Immature natural killer cell (primary cell): Measurements from ENCODE around the gene CHRNA9. TPM values are rescaled to one million over a fixed set of nuclear protein-coding genes. Genes with fewer than 3 reads are reported as not detected.
"Not testable (repeated sequence)": the region's sequence is repeated elsewhere in the genome, so short reads cannot be mapped to it uniquely, and the experiment has no call there.

ENCODE experiments used
- DNase-seq, 3 donors: peaks; one replicate each; pipeline ENCODE4 v3.0.0; 2022; ENCODE audit warnings: mixed read lengths in 1 of 3
- H3K27ac Mint-ChIP-seq, 6 donors: one replicate each; pipeline ENCODE4 v1.8.0; 2020; ENCODE audit warnings: mixed read lengths in 6 of 6, mild to moderate bottlenecking in 5 of 6, inconsistent platforms in 4 of 6, moderate library complexity in 3 of 6
- H3K27me3 Mint-ChIP-seq, 3 donors: one replicate each; pipeline ENCODE4 v1.8.0; 2020 to 2021; ENCODE audit warnings: low read depth in 3 of 3, mild to moderate bottlenecking in 3 of 3, mixed read lengths in 3 of 3, moderate library complexity in 3 of 3, inconsistent platforms in 1 of 3
- H3K36me3 Mint-ChIP-seq, 3 donors: one replicate each; pipeline ENCODE4 v1.8.0; 2020; ENCODE audit warnings: mixed read lengths in 3 of 3, inconsistent platforms in 2 of 3, mild to moderate bottlenecking in 2 of 3
- H3K4me1 Mint-ChIP-seq, 2 donors: one replicate each; pipeline ENCODE4 v1.8.0; 2020; ENCODE audit warnings: inconsistent platforms in 2 of 2, mild to moderate bottlenecking in 2 of 2, mixed read lengths in 2 of 2, moderate library complexity in 1 of 2
- H3K4me3 Mint-ChIP-seq, 5 donors: one replicate each; pipeline ENCODE4 v1.8.0; 2020; ENCODE audit warnings: mild to moderate bottlenecking in 5 of 5, mixed read lengths in 5 of 5, inconsistent platforms in 3 of 5, moderate library complexity in 3 of 5
- H3K9me3 Mint-ChIP-seq, 6 donors: one replicate each; pipeline ENCODE4 v1.8.0; 2020; ENCODE audit warnings: mild to moderate bottlenecking in 6 of 6, mixed read lengths in 6 of 6, inconsistent platforms in 4 of 6, moderate library complexity in 3 of 6
- polyA plus RNA-seq, 3 donors: library from polyadenylated mRNA; unstranded; fragments of 300-500 nt; fragmentation: Illumina TruSeq; gene quantifications; one replicate each; pipeline ENCODE4 v1.2.3, GENCODE V29; 2021

Gene CHRNA9
- polyA plus RNA-seq, 3 donors from 2014 or later, result not detected

GRCh38 chr4:40369437-40370274 lies 34.5 kb downstream of the CHRNA9 start:
- DNase-seq, result no peak
- Mint-ChIP-seq H3K27me3 (peaks cover 0 to 2% (median 0%) of the 10 kb centered on the region in 3 donors), H3K4me1 (no peaks in the 10 kb centered on the region), H3K9me3 (no peaks in the 10 kb centered on the region), H3K36me3 (no peaks in the 10 kb centered on the region), H3K4me3 (no peak overlapping the region), H3K27ac (no peak overlapping the region)

- H3K9me3 Mint-ChIP-seq, result no peaks in the 10 kb centered on the region
- no peaks in the 10 kb centered on the region for H3K4me1 Mint-ChIP-seq
- H3K36me3 Mint-ChIP-seq, result no peaks in the 10 kb centered on the region
- DNase-seq, result no peak
- peaks cover 0 to 2% (median 0%) of the 10 kb centered on the region in 3 donors for H3K27me3 Mint-ChIP-seq
- no peak overlapping the region for H3K4me3 Mint-ChIP-seq
- H3K27ac Mint-ChIP-seq, result no peak overlapping the region
Measured at GRCh38 chr4:40372651-40373050, 37.5 kb downstream of the CHRNA9 start.

- peaks cover 0 to 2% (median 0%) of the 10 kb centered on the region in 3 donors for H3K27me3 Mint-ChIP-seq
- H3K36me3 Mint-ChIP-seq, result no peaks in the 10 kb centered on the region
- H3K9me3 Mint-ChIP-seq, result no peaks in the 10 kb centered on the region
- H3K4me1 Mint-ChIP-seq, result no peaks in the 10 kb centered on the region
- no peak overlapping the region for H3K4me3 Mint-ChIP-seq
- H3K27ac Mint-ChIP-seq, result no peak overlapping the region
- no peak for DNase-seq
Measured at GRCh38 chr4:40373636-40374035, 38.5 kb downstream of the CHRNA9 start.

GRCh38 chr4:40375095-40375494 lies 40.0 kb downstream of the CHRNA9 start:
- H3K27me3 Mint-ChIP-seq, result peaks cover 0 to 3% (median 2%) of the 10 kb centered on the region in 3 donors
- H3K36me3 Mint-ChIP-seq, result no peaks in the 10 kb centered on the region
- no peak for DNase-seq
- H3K9me3 Mint-ChIP-seq, result no peaks in the 10 kb centered on the region
- no peak overlapping the region for H3K4me3 Mint-ChIP-seq
- no peaks in the 10 kb centered on the region for H3K4me1 Mint-ChIP-seq
- H3K27ac Mint-ChIP-seq, result no peak overlapping the region

GRCh38 chr4:40375620-40376019 lies 40.5 kb downstream of the CHRNA9 start:
- no peaks in the 10 kb centered on the region for H3K9me3 Mint-ChIP-seq
- no peak overlapping the region for H3K27ac Mint-ChIP-seq
- no peaks in the 10 kb centered on the region for H3K4me1 Mint-ChIP-seq

GRCh38 chr4:40377512-40378365 lies 42.6 kb downstream of the CHRNA9 start:
- Mint-ChIP-seq H3K36me3 (no peaks in the 10 kb centered on the region), H3K27ac (no peak overlapping the region), H3K4me1 (no peaks in the 10 kb centered on the region), H3K4me3 (no peak overlapping the region), H3K9me3 (no peaks in the 10 kb centered on the region), H3K27me3 (peaks cover 0 to 9% (median 4%) of the 10 kb centered on the region in 3 donors)
- DNase-seq, result no peak

More at GRCh38 chr4:40375620-40376019, 40.5 kb downstream of the CHRNA9 start:
- Mint-ChIP-seq H3K36me3 (no peaks in the 10 kb centered on the region), H3K27me3 (peaks cover 0 to 3% (median 2%) of the 10 kb centered on the region in 3 donors), H3K4me3 (no peak overlapping the region)
- no peak for DNase-seq

GRCh38 chr4:40378619-40379018 lies 43.5 kb downstream of the CHRNA9 start:
- no peak overlapping the region for H3K27ac Mint-ChIP-seq
- no peaks in the 10 kb centered on the region for H3K9me3 Mint-ChIP-seq
- no peaks in the 10 kb centered on the region for H3K36me3 Mint-ChIP-seq
- no peak for DNase-seq
- H3K27me3 Mint-ChIP-seq, result peaks cover 0 to 12% (median 6%) of the 10 kb centered on the region in 3 donors
- no peak overlapping the region for H3K4me3 Mint-ChIP-seq
- H3K4me1 Mint-ChIP-seq, result no peaks in the 10 kb centered on the region

- no peaks in the 10 kb centered on the region for H3K4me1 Mint-ChIP-seq
- H3K27me3 Mint-ChIP-seq, result peaks cover 0 to 12% (median 6%) of the 10 kb centered on the region in 3 donors
- H3K9me3 Mint-ChIP-seq, result no peaks in the 10 kb centered on the region
- H3K4me3 Mint-ChIP-seq, result no peak overlapping the region
- no peak for DNase-seq
- H3K27ac Mint-ChIP-seq, result no peak overlapping the region
- no peaks in the 10 kb centered on the region for H3K36me3 Mint-ChIP-seq
Measured at GRCh38 chr4:40379248-40379647, 44.1 kb downstream of the CHRNA9 start.

- Mint-ChIP-seq H3K4me1 (no peaks in the 10 kb centered on the region), H3K9me3 (no peaks in the 10 kb centered on the region), H3K4me3 (no peak overlapping the region), H3K27me3 (peaks cover 3 to 12% (median 5%) of the 10 kb centered on the region in 3 donors), H3K27ac (no peak overlapping the region), H3K36me3 (no peaks in the 10 kb centered on the region)
- DNase-seq, result no peak
Measured at GRCh38 chr4:40380647-40381046, 45.5 kb downstream of the CHRNA9 start.

GRCh38 chr4:40388239-40388638 lies 53.1 kb downstream of the CHRNA9 start:
- Mint-ChIP-seq H3K36me3 (no peaks in the 10 kb centered on the region), H3K4me3 (no peak overlapping the region), H3K27me3 (peaks cover under 1 to 7% (median 3%) of the 10 kb centered on the region in 3 donors), H3K9me3 (no peaks in the 10 kb centered on the region), H3K4me1 (no peaks in the 10 kb centered on the region), H3K27ac (no peak overlapping the region)
- no peak for DNase-seq

- H3K9me3 Mint-ChIP-seq, result no peaks in the 10 kb centered on the region
- no peaks in the 10 kb centered on the region for H3K36me3 Mint-ChIP-seq
- H3K27ac Mint-ChIP-seq, result no peak overlapping the region
- no peaks in the 10 kb centered on the region for H3K4me1 Mint-ChIP-seq
- peaks cover 0 to 6% (median 1%) of the 10 kb centered on the region in 3 donors for H3K27me3 Mint-ChIP-seq
- no peak for DNase-seq
- no peak overlapping the region for H3K4me3 Mint-ChIP-seq
Measured at GRCh38 chr4:40389986-40390385, 54.9 kb downstream of the CHRNA9 start.

- H3K9me3 Mint-ChIP-seq, result not testable (repeated sequence)
Measured at GRCh38 chr4:40392241-40392640, 57.1 kb downstream of the CHRNA9 start.

GRCh38 chr4:40394236-40394635 lies 59.1 kb downstream of the CHRNA9 start:
- Mint-ChIP-seq H3K36me3 (no peaks in the 10 kb centered on the region), H3K27ac (no peak overlapping the region), H3K4me1 (no peaks in the 10 kb centered on the region), H3K27me3 (peaks cover 0 to 3% (median 1%) of the 10 kb centered on the region in 3 donors), H3K9me3 (no peaks in the 10 kb centered on the region), H3K4me3 (no peak overlapping the region)
- no peak for DNase-seq

More at GRCh38 chr4:40392241-40392640, 57.1 kb downstream of the CHRNA9 start:
- not testable (repeated sequence) for H3K27me3 Mint-ChIP-seq, H3K36me3 Mint-ChIP-seq, H3K4me1 Mint-ChIP-seq, H3K27ac Mint-ChIP-seq, H3K4me3 Mint-ChIP-seq, DNase-seq
